CD14-positive monocyte (primary cell): Measurements from ENCODE around the gene RHOT2. TPM values are rescaled to one million over a fixed set of nuclear protein-coding genes. Genes with fewer than 3 reads are reported as not detected.

Experiments used
- DNase-seq, 3 donors: peaks; one replicate each; pipeline ENCODE4 v3.0.0-alpha.2; 2011 to 2022
- H2AFZ ChIP-seq: 2 replicates; pipeline ENCODE4 v1.6.0; 2012; ENCODE audit warnings: mild to moderate bottlenecking, low read depth, low read length, inconsistent platforms; ENCODE audit not compliant: insufficient read depth, poor library complexity, severe bottlenecking
- H3K27ac ChIP-seq, 2 donors: 1 replicate in 1 of 2; 2 replicates in 1 of 2; pipeline ENCODE4 v1.5.1; 2012 to 2013; ENCODE audit warnings: low read length in 2 of 2, control low read depth in 1 of 2, inconsistent platforms in 1 of 2, low read depth in 1 of 2, mild to moderate bottlenecking in 1 of 2
- H3K27me3 ChIP-seq, 2 donors: one replicate each; pipeline versions ENCODE4 v1.6.0 to v1.6.1; 2011 to 2013; ENCODE audit warnings: low read length in 2 of 2; ENCODE audit not compliant: control insufficient read depth in 2 of 2, insufficient read depth in 2 of 2
- H3K36me3 ChIP-seq, 2 donors: replicated peaks in 1 of 2; 1 replicate in 1 of 2; 2 replicates in 1 of 2; pipeline versions ENCODE4 v1.5.1 to v1.6.1; 2012 to 2013; ENCODE audit warnings: low read length in 2 of 2, control low read depth in 1 of 2, inconsistent platforms in 1 of 2, mild to moderate bottlenecking in 1 of 2; ENCODE audit not compliant: insufficient read depth in 2 of 2, control insufficient read depth in 1 of 2
- H3K4me1 ChIP-seq, 2 donors: 1 replicate in 1 of 2; 2 replicates in 1 of 2; pipeline versions ENCODE4 v1.5.1 to v1.6.1; 2012 to 2013; ENCODE audit warnings: low read length in 2 of 2, control low read depth in 1 of 2, inconsistent platforms in 1 of 2, mild to moderate bottlenecking in 1 of 2, moderate library complexity in 1 of 2; ENCODE audit not compliant: insufficient read depth in 2 of 2, control insufficient read depth in 1 of 2
- H3K4me2 ChIP-seq: replicated peaks from 2 replicates; pipeline ENCODE3; 2012; ENCODE audit warnings: low read length, moderate library complexity, mild to moderate bottlenecking; ENCODE audit not compliant: poor library complexity, severe bottlenecking; ENCODE audit errors: extremely low read depth
- H3K4me3 ChIP-seq, 3 experiments: fragments of 200-600 bp in 1 of 3; sonication (generic) in 1 of 3; replicated peaks in 1 of 3; 1 replicate in 2 of 3; 2 replicates in 1 of 3; pipeline ENCODE4 v1.5.1; 2011 to 2013; ENCODE audit warnings: low read length in 3 of 3, mild to moderate bottlenecking in 3 of 3, control low read depth in 2 of 3, low read depth in 2 of 3, inconsistent platforms in 1 of 3, moderate library complexity in 1 of 3
- H3K79me2 ChIP-seq: 2 replicates; pipeline ENCODE4 v1.6.0; 2012; ENCODE audit warnings: mild to moderate bottlenecking, control low read depth, inconsistent platforms, low read length, moderate library complexity; ENCODE audit not compliant: insufficient read depth
- H3K9ac ChIP-seq: 2 replicates; pipeline ENCODE4 v1.6.0; 2017; ENCODE audit warnings: low read length, mild to moderate bottlenecking; ENCODE audit not compliant: insufficient read depth, poor library complexity, severe bottlenecking
- H3K9me3 ChIP-seq, 2 donors: replicated peaks in 1 of 2; 1 replicate in 1 of 2; 2 replicates in 1 of 2; pipeline versions ENCODE4 v1.5.1 to v1.6.1; 2012 to 2013; ENCODE audit warnings: low read length in 2 of 2, control low read depth in 1 of 2; ENCODE audit not compliant: control insufficient read depth in 1 of 2, insufficient read depth in 1 of 2
- H4K20me1 ChIP-seq: 2 replicates; pipeline ENCODE4 v1.6.0; 2012; ENCODE audit warnings: mild to moderate bottlenecking, low read length, control low read depth, moderate library complexity; ENCODE audit not compliant: insufficient read depth
- H3K27ac Mint-ChIP-seq, 7 donors: one replicate each; pipeline ENCODE4 v1.8.0; 2020; ENCODE audit warnings: mild to moderate bottlenecking in 7 of 7, mixed read lengths in 7 of 7, moderate library complexity in 6 of 7, inconsistent platforms in 2 of 7
- H3K27me3 Mint-ChIP-seq, 3 donors: one replicate each; pipeline ENCODE4 v1.8.0; 2021 to 2022; ENCODE audit warnings: low read depth in 3 of 3, mild to moderate bottlenecking in 3 of 3, mixed read lengths in 3 of 3, moderate library complexity in 3 of 3, inconsistent platforms in 1 of 3
- H3K36me3 Mint-ChIP-seq, 2 donors: one replicate each; pipeline ENCODE4 v1.8.0; 2020; ENCODE audit warnings: mixed read lengths in 2 of 2, inconsistent platforms in 1 of 2, mild to moderate bottlenecking in 1 of 2
- H3K4me1 Mint-ChIP-seq: one replicate; pipeline ENCODE4 v1.8.0; 2020; ENCODE audit warnings: mild to moderate bottlenecking, mixed read lengths
- H3K4me3 Mint-ChIP-seq, 2 donors: one replicate each; pipeline ENCODE4 v1.8.0; 2020; ENCODE audit warnings: mild to moderate bottlenecking in 2 of 2, mixed read lengths in 2 of 2, moderate library complexity in 1 of 2
- H3K9me3 Mint-ChIP-seq, 7 donors: one replicate each; pipeline ENCODE4 v1.8.0; 2020 to 2022; ENCODE audit warnings: mixed read lengths in 7 of 7, mild to moderate bottlenecking in 6 of 7, moderate library complexity in 6 of 7, inconsistent platforms in 2 of 7
- CTCF ChIP-seq: fragments of 200-600 bp; IDR thresholded peaks from one replicate; pipeline ENCODE4 v1.8.0; 2022; ENCODE audit warnings: antibody characterized with exemption, mild to moderate bottlenecking
- WGBS: methylation state at CpG from one replicate; pipeline ENCODE4 v1.1.5; 2013; ENCODE audit warnings: missing lambda C conversion rate; ENCODE audit not compliant: insufficient coverage; 5-methylcytosine and 5-hydroxymethylcytosine counted together
- intact Hi-C, 2 donors: fragments of 100-400 bp; cut with micrococcal nuclease; formaldehyde crosslinking; loops; one replicate each; pipeline versions ENCODE4 v1.15.0 to v1.15.1; 2023
- polyA plus RNA-seq, 3 donors: library from polyadenylated mRNA; depleted of rRNA in 1 of 3; unstranded in 2 of 3; stranded (reverse) in 1 of 3; fragments of 300-500 nt in 2 of 3; fragments of >200 nt in 1 of 3; fragmentation: Illumina TruSeq in 2 of 3; gene quantifications; 1 replicate in 2 of 3; 2 replicates in 1 of 3; pipeline ENCODE4 v1.2.3, GENCODE V29; 2012 to 2021

The RHOT2 gene
- polyA plus RNA-seq, 3 donors = 25.4 to 276 (median 26.3) TPM

- TF ChIP-seq CTCF = no peak
- peak within 1 kb of the TSS; percentile 93 for H2AFZ ChIP-seq
- H3K4me2 ChIP-seq = peak within 1 kb of the TSS; percentile 77
- peaks cover 36 to 52% of the 10 kb centered on the region in 2 donors for H3K4me1 ChIP-seq
- Mint-ChIP-seq H3K27me3 (peaks cover 0 to 3% (median 0%) of the 10 kb centered on the region in 3 donors), H3K4me3 (peak within 1 kb of the TSS; percentile 73 to 87), H3K9me3 (peaks cover 0 to 2% (median 0%) of the 10 kb centered on the region in 7 donors), H3K27ac (peak within 1 kb of the TSS; percentile 77 to 93 (median 90)), H3K36me3 (peaks cover 5 to 7% of the 10 kb centered on the region in 2 donors), H3K4me1 (peaks cover 32% of the 10 kb centered on the region)
- H3K36me3 ChIP-seq = no peaks in the 10 kb centered on the region
- intact Hi-C loops = no loop called here
- under 1% methylated on average over 78 of the region's 81 CpGs for WGBS
- DNase-seq = peak; percentile 61 to 69 (median 66)
- H3K79me2 ChIP-seq = peaks cover 26% of the 10 kb centered on the region
- peaks cover 32% of the 10 kb centered on the region for H4K20me1 ChIP-seq
- H3K4me3 ChIP-seq = peak within 1 kb of the TSS; percentile 45 to 78 (median 57)
- H3K9ac ChIP-seq = peak within 1 kb of the TSS; percentile 81
- no peaks in the 10 kb centered on the region for H3K27me3 ChIP-seq
- H3K9me3 ChIP-seq = no peaks in the 10 kb centered on the region
- peak within 1 kb of the TSS; percentile 84 to 86 for H3K27ac ChIP-seq
Observed at GRCh38 chr16:641326-642188, 26.4 kb upstream of the RHOT2 start, which contains the start of gene MCRIP2. Gene MCRIP2 (plus strand): TSS chr16:641828. CDS start chr16:641992, 164 bp downstream.

GRCh38 chr16:642189-643049 lies 25.5 kb upstream of the RHOT2 start:
- TF ChIP-seq CTCF = no peak
- Histone ChIP-seq H3K4me2 (peak overlapping the region; percentile 77), H3K9me3 (no peaks in the 10 kb centered on the region), H2AFZ (peak overlapping the region; percentile 46), H3K36me3 (no peaks in the 10 kb centered on the region), H3K9ac (peak overlapping the region; percentile 81), H3K4me3 (peak overlapping the region; percentile 45 to 78 (median 47)), H4K20me1 (peaks cover 40% of the 10 kb centered on the region), H3K27me3 (no peaks in the 10 kb centered on the region), H3K27ac (peak overlapping the region; percentile 84 to 86), H3K79me2 (peaks cover 31% of the 10 kb centered on the region), H3K4me1 (peaks cover 33 to 50% of the 10 kb centered on the region in 2 donors)
- H3K4me3 Mint-ChIP-seq = peak overlapping the region; percentile 73 to 87
- DNase-seq = peak; percentile 87 to 97 (median 91)
- H3K36me3 Mint-ChIP-seq = peaks cover 5 to 15% of the 10 kb centered on the region in 2 donors
- peak overlapping the region; percentile 77 to 93 (median 90) for H3K27ac Mint-ChIP-seq
- peaks cover 0 to 2% (median 0%) of the 10 kb centered on the region in 7 donors for H3K9me3 Mint-ChIP-seq
- intact Hi-C loops = no loop called here
- H3K4me1 Mint-ChIP-seq = peaks cover 38% of the 10 kb centered on the region
- H3K27me3 Mint-ChIP-seq = no peaks in the 10 kb centered on the region
- 3% methylated on average over 51 of the region's 72 CpGs for WGBS
